Caco-2 (cell line): Measurements from ENCODE around the gene SLC26A3. TPM values are rescaled to one million over a fixed set of nuclear protein-coding genes. Genes with fewer than 3 reads are reported as not detected.
A peak's percentile ranks its signal among the peaks of the same experiment; 100 is the strongest.

Experiments used
- BruUV-seq: library from RNA; stranded (reverse); fragments of 400-500 nt; replicated peaks from 2 replicates; lab custom pipeline; 2021; lab: Mats Ljungman, UMichigan
- CTCF ChIA-PET: fragments of 300-600 bp; sonication (Branson Sonifier 250); formaldehyde crosslinking; loops from one replicate; lab custom pipeline; 2022; ENCODE audit warnings: antibody characterized with exemption; lab: Charles Lee
- POLR2A ChIA-PET: fragments of 300-600 bp; sonication (Branson Sonifier 250); formaldehyde crosslinking; loops from one replicate; lab custom pipeline; 2022; ENCODE audit warnings: antibody characterized with exemption; lab: Charles Lee
- DNase-seq, 2 experiments: peaks; one replicate each; pipeline versions ENCODE4 v3.0.0 to v3.0.0-alpha.2; 2020 to 2022
- H3K27me3 ChIP-seq: replicated peaks from 2 replicates; pipeline ENCODE4 v1.6.0; 2011; ENCODE audit warnings: low read length; ENCODE audit not compliant: control insufficient read depth, insufficient read depth
- H3K36me3 ChIP-seq: 2 replicates; pipeline ENCODE4 v1.5.1; 2011; ENCODE audit warnings: low read length; ENCODE audit not compliant: control insufficient read depth, insufficient read depth
- H3K4me1 ChIP-seq: fragments of 250-450 bp; sonication (Bioruptor Pico); 2 replicates; pipeline ENCODE4 v1.5.1; 2020; ENCODE audit warnings: mild to moderate bottlenecking
- H3K4me3 ChIP-seq: 2 replicates; pipeline ENCODE4 v1.5.1; 2011; ENCODE audit warnings: low read depth, mild to moderate bottlenecking, control low read depth, low read length
- H3K9me3 ChIP-seq: fragments of 250-450 bp; sonication (Bioruptor Pico); 2 replicates; pipeline ENCODE4 v1.5.1; 2020; ENCODE audit warnings: mild to moderate bottlenecking, moderate library complexity
- H3K27ac Mint-ChIP-seq: one replicate; pipeline ENCODE4 v1.8.0; 2022; ENCODE audit warnings: mixed read lengths; ENCODE audit not compliant: unreplicated experiment
- H3K27me3 Mint-ChIP-seq: one replicate; pipeline ENCODE4 v1.8.0; 2022; ENCODE audit warnings: mixed read lengths; ENCODE audit not compliant: insufficient read depth, unreplicated experiment
- H3K36me3 Mint-ChIP-seq: one replicate; pipeline ENCODE4 v1.8.0; 2022; ENCODE audit warnings: mild to moderate bottlenecking, mixed read lengths; ENCODE audit not compliant: insufficient read depth, unreplicated experiment
- H3K4me1 Mint-ChIP-seq: one replicate; pipeline ENCODE4 v1.8.0; 2022; ENCODE audit warnings: low read depth, mixed read lengths; ENCODE audit not compliant: unreplicated experiment
- H3K4me3 Mint-ChIP-seq: one replicate; pipeline ENCODE4 v1.8.0; 2022; ENCODE audit warnings: mild to moderate bottlenecking, moderate library complexity, mixed read lengths; ENCODE audit not compliant: unreplicated experiment
- H3K9me3 Mint-ChIP-seq: one replicate; pipeline ENCODE4 v1.8.0; 2022; ENCODE audit warnings: mixed read lengths; ENCODE audit not compliant: unreplicated experiment
- CTCF ChIP-seq, 2 experiments: fragments of 200-600 bp in 1 of 2; IDR thresholded peaks; 1 replicate in 1 of 2; 2 replicates in 1 of 2; pipeline versions ENCODE4 v1.5.1 to v1.8.0; 2011 to 2022; ENCODE audit warnings: antibody characterized with exemption in 1 of 2, control low read depth in 1 of 2, inconsistent platforms in 1 of 2, low read depth in 1 of 2, low read length in 1 of 2, mild to moderate bottlenecking in 1 of 2, moderate library complexity in 1 of 2; ENCODE audit not compliant: insufficient read depth in 1 of 2, severe bottlenecking in 1 of 2, unreplicated experiment in 1 of 2
- intact Hi-C: fragments of 100-400 bp; cut with micrococcal nuclease; formaldehyde crosslinking; loops from one replicate; pipeline ENCODE4 v1.10.0; 2022; ENCODE audit not compliant: unreplicated experiment
- total RNA-seq: library from RNA; stranded (reverse); gene quantifications from 2 replicates; pipeline ENCODE4 v1.2.3, GENCODE V29; 2022

SLC26A3 gene
- total RNA-seq, 1 experiment from 2014 or later = 2.0 TPM

- H3K4me1 Mint-ChIP-seq = peaks cover 15% of the 10 kb centered on the region
- H3K36me3 Mint-ChIP-seq = no peaks in the 10 kb centered on the region
- H3K4me3 ChIP-seq = no peak overlapping the region
- no peaks in the 10 kb centered on the region for H3K27me3 ChIP-seq
- H3K4me1 ChIP-seq = peaks cover 21% of the 10 kb centered on the region
- H3K4me3 Mint-ChIP-seq = no peak overlapping the region
- no peak overlapping the region for H3K27ac Mint-ChIP-seq
- TF ChIP-seq CTCF (IDR thresholded peaks at IDR 0.05; ENCODE audit: insufficient read depth in 1 of 2, low read depth in 1 of 2, low read length in 1 of 2, severe bottlenecking in 1 of 2, unreplicated experiment in 1 of 2) = no peak
- H3K36me3 ChIP-seq = no peaks in the 10 kb centered on the region
- no peaks in the 10 kb centered on the region for H3K9me3 ChIP-seq
- no peaks in the 10 kb centered on the region for H3K9me3 Mint-ChIP-seq
- ChIA-PET CTCF (interaction anchor here (1.3 kb wide), 1 partner anchor 107 kb away, joined by 4 read pairs; no protein-coding TSS in a partner anchor), POLR2A (interaction anchor here (0.6 kb wide), 1 partner anchor 124 kb away, joined by 4 read pairs; no protein-coding TSS in a partner anchor)
- intact Hi-C loops = no loop called here
- H3K27me3 Mint-ChIP-seq = peaks cover 3% of the 10 kb centered on the region
- DNase-seq = no peak
- BruUV-seq = no TSS peak
Observed at GRCh38 chr7:107767391-107767790, 35.6 kb downstream of the SLC26A3 start.

GRCh38 chr7:107758667-107759066, 44.4 kb downstream of the SLC26A3 start:
- Histone ChIP-seq H3K4me3 (no peak overlapping the region), H3K36me3 (peaks cover 1% of the 10 kb centered on the region), H3K27me3 (no peaks in the 10 kb centered on the region), H3K4me1 (peaks cover 2% of the 10 kb centered on the region), H3K9me3 (no peaks in the 10 kb centered on the region)
- TF ChIP-seq CTCF (IDR thresholded peaks at IDR 0.05; ENCODE audit: insufficient read depth in 1 of 2, low read depth in 1 of 2, low read length in 1 of 2, severe bottlenecking in 1 of 2, unreplicated experiment in 1 of 2) = no peak
- no peaks in the 10 kb centered on the region for H3K27me3 Mint-ChIP-seq
- no peaks in the 10 kb centered on the region for H3K9me3 Mint-ChIP-seq
- DNase-seq = no peak
- no peaks in the 10 kb centered on the region for H3K4me1 Mint-ChIP-seq
- H3K36me3 Mint-ChIP-seq = peaks cover 38% of the 10 kb centered on the region
- no peak overlapping the region for H3K4me3 Mint-ChIP-seq
- intact Hi-C loops = no loop called here
- ChIA-PET CTCF (no interaction called here), POLR2A (no interaction called here)
- no peak overlapping the region for H3K27ac Mint-ChIP-seq
- no TSS peak for BruUV-seq

GRCh38 chr7:107754642-107755041, 48.4 kb downstream of the SLC26A3 start:
- POLR2A ChIA-PET = no interaction called here
- H3K36me3 Mint-ChIP-seq = peaks cover 78% of the 10 kb centered on the region
- intact Hi-C loops = loop anchor here (2.0 kb wide), 1 partner anchor 120 kb away; no protein-coding TSS in a partner anchor
- H3K27ac Mint-ChIP-seq = no peak overlapping the region
- TF ChIP-seq CTCF (IDR thresholded peaks at IDR 0.05; ENCODE audit: insufficient read depth in 1 of 2, low read depth in 1 of 2, low read length in 1 of 2, severe bottlenecking in 1 of 2, unreplicated experiment in 1 of 2) = peak; percentile 2 to 27
- Histone ChIP-seq H3K4me1 (no peaks in the 10 kb centered on the region), H3K36me3 (peaks cover 1% of the 10 kb centered on the region), H3K4me3 (no peak overlapping the region), H3K9me3 (no peaks in the 10 kb centered on the region), H3K27me3 (no peaks in the 10 kb centered on the region)
- H3K27me3 Mint-ChIP-seq = no peaks in the 10 kb centered on the region
- no peak overlapping the region for H3K4me3 Mint-ChIP-seq
- no peaks in the 10 kb centered on the region for H3K4me1 Mint-ChIP-seq
- peak in 1 of 2 experiments; percentile 29 for DNase-seq
- BruUV-seq = no TSS peak
- CTCF ChIA-PET = no interaction called here
- H3K9me3 Mint-ChIP-seq = no peaks in the 10 kb centered on the region
